NT2/D1 (cell line): ENCODE measurements around the gene HIGD1A.
A peak's percentile ranks its signal among the peaks of the same experiment; 100 is the strongest.

Source experiments
- DNase-seq: peaks from one replicate; pipeline ENCODE4 v3.0.0-alpha.2; 2011; ENCODE audit warnings: low read depth, low spot score
- H3K27me3 ChIP-seq: 2 replicates; pipeline ENCODE4 v1.6.0; 2011; ENCODE audit warnings: mild to moderate bottlenecking; ENCODE audit not compliant: insufficient read length, insufficient read depth
- H3K36me3 ChIP-seq: 2 replicates; pipeline ENCODE4 v1.6.1; 2011; ENCODE audit warnings: mild to moderate bottlenecking, low read length, mixed read lengths; ENCODE audit not compliant: insufficient read depth, insufficient read length
- H3K4me1 ChIP-seq: 2 replicates; pipeline ENCODE4 v1.5.1; 2011; ENCODE audit not compliant: insufficient read depth, insufficient read length
- H3K4me3 ChIP-seq: 2 replicates; pipeline ENCODE4 v1.5.1; 2011; ENCODE audit warnings: low read depth; ENCODE audit not compliant: insufficient read length
- H3K9ac ChIP-seq: 2 replicates; pipeline ENCODE4 v1.6.0; 2011; ENCODE audit warnings: low read depth; ENCODE audit not compliant: insufficient read length
- H3K9me3 ChIP-seq: 2 replicates; pipeline ENCODE4 v1.5.1; 2011; ENCODE audit warnings: mild to moderate bottlenecking, low read length; ENCODE audit not compliant: insufficient read depth
- SUZ12 ChIP-seq: IDR thresholded peaks from 2 replicates; pipeline ENCODE4 v1.6.1; 2011; ENCODE audit not compliant: insufficient read length, insufficient read depth; ENCODE audit errors: extremely low read depth
- YY1 ChIP-seq: IDR thresholded peaks from 2 replicates; pipeline ENCODE4 v1.6.1; 2011; ENCODE audit not compliant: insufficient read length, insufficient read depth
- ZNF274 ChIP-seq: IDR thresholded peaks from 2 replicates; pipeline ENCODE4 v1.6.1; 2011; ENCODE audit warnings: mild to moderate bottlenecking, low read depth, low read length

The HIGD1A gene

DNA sequence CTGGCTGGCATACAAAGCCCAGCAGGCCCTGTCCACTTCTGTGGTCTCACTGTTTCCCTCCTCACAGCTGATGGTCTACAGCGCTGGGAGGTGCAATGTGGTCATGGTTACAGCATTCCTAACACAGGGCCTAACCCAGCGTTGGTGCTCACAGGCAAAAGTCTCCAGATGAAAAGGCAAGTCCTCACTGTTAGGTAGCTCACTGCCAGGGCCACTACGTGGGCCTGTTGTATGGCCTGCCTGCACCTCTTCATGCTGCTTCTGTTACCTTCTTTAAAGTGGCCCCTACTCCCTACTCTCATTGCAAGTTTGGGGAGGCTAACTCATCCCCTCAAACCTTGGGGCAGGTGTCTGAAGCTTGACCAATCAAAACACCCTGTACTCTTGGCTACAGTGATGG is 62.5 kb downstream of the HIGD1A start:
- Histone ChIP-seq H3K36me3 (no peaks in the 10 kb centered on the region), H3K4me3 (no peak overlapping the region), H3K9me3 (no peaks in the 10 kb centered on the region), H3K4me1 (peaks cover 8% of the 10 kb centered on the region), H3K9ac (no peak overlapping the region), H3K27me3 (peaks cover 2% of the 10 kb centered on the region)
- DNase-seq = no peak
- no peak for TF ChIP-seq YY1
- TF ChIP-seq ZNF274 = no peak
- no peak for TF ChIP-seq SUZ12

DNA sequence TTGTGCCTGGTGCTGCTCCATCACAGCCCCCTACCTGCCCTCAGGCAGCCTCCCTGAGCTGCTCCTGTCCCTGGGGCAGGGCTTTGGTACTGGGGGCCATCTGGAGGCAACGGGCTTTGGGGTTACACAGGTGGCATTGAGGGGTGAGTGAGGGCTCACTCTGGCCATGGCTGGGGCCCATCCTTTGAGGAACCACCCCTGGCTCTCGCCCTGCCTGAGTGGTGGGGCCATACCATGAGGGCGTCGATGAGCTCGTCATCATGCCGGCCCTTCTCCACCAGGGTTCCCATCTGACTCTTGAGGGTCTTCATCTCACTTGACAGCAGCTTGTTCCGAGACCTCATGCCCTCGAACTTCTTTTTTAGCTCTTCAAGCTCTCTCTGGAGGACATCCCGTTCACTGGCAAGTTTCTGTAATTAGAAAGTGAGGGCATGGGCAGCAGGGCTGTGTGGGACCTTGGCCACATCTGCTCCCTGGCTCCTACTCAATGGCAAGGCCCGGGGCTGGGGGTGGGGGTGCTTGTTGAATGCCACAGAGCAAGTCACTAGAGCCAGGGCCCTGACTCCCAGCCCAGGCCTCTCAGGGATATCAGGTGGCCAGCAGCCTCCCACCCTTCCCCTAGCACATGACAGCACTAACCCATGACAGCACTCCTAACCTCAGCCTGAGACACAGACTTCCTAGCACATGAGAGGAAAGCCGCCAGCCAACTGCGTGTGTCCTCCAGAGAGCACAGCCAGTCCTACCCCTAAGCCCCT is 64.7 kb downstream of the HIGD1A start:
- no peaks in the 10 kb centered on the region for H3K9me3 ChIP-seq
- H3K9ac ChIP-seq = no peak overlapping the region
- peaks cover 20% of the 10 kb centered on the region for H3K4me1 ChIP-seq
- H3K36me3 ChIP-seq = no peaks in the 10 kb centered on the region
- H3K4me3 ChIP-seq = no peak overlapping the region
- TF ChIP-seq YY1 = no peak
- no peak for TF ChIP-seq ZNF274
- no peak for TF ChIP-seq SUZ12
- peaks cover 2% of the 10 kb centered on the region for H3K27me3 ChIP-seq
- DNase-seq = no peak

DNA sequence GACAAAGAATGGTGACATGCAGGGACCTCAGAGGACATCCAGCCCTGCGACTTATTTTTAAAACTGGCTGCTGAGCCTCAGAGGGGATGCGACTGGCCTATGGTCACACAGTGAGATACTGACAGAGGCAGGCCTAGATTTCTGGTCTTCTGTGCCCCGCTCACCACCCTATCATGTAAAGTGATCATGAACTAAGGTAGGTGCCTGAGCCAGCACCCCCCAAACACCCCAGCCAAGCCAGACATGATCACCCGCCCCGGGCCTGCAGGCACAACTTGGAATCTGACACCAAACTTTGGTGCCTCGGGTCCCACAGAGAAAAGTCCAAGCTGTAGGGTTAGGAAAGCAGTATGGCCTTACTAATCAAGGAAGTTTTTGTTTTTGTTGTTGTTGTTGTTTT is 67.8 kb downstream of the HIGD1A start:
- Histone ChIP-seq H3K36me3 (no peaks in the 10 kb centered on the region), H3K27me3 (no peaks in the 10 kb centered on the region), H3K9me3 (no peaks in the 10 kb centered on the region), H3K4me1 (peaks cover 45% of the 10 kb centered on the region), H3K4me3 (no peak overlapping the region), H3K9ac (no peak overlapping the region)
- TF ChIP-seq SUZ12 = no peak
- no peak for TF ChIP-seq ZNF274
- no peak for TF ChIP-seq YY1
- no peak for DNase-seq

DNA sequence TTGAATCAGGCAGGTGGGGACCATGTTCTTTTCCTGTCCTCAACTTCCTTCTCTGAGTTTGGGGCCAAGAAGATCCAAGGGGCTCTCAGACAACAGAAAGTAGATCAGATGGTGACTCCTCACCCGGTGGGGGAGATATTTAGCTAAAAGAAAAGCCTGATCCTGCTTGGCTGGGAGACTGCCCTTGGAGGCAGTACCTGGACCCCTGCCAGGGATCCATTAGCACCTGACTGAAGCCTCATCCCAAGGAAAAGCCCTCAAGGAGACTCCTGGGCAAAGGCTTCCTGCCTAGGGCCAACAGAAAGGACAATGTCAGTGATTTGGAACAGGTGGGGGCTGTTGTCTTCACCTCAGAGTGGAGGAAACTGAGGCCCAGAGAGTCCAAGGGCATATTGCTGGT is 68.2 kb downstream of the HIGD1A start:
- Histone ChIP-seq H3K27me3 (no peaks in the 10 kb centered on the region), H3K4me1 (peaks cover 45% of the 10 kb centered on the region), H3K4me3 (no peak overlapping the region), H3K36me3 (no peaks in the 10 kb centered on the region), H3K9ac (no peak overlapping the region), H3K9me3 (no peaks in the 10 kb centered on the region)
- no peak for DNase-seq
- no peak for TF ChIP-seq YY1
- no peak for TF ChIP-seq SUZ12
- no peak for TF ChIP-seq ZNF274

DNA sequence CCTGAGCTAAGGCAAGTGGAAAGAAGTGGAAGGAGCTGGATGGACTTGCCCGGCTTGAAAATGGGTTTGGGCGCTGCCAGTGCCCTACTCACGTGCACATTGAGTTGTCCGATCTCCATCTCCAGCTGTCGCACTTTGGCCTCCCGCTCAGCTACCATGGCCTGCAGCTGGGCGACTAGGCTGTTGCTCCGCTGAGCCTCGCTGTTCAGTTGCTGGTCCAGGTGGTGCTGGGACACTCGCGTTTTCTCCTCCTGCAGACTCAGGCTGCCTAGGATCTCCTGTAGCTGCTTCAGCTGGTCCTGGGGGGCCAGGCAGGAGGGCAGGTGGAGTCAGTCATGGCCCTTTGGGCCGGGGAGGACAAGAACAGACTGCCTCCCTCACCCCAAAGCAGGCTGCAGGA is 68.7 kb downstream of the HIGD1A start:
- peaks cover 45% of the 10 kb centered on the region for H3K4me1 ChIP-seq
- H3K4me3 ChIP-seq = no peak overlapping the region
- no peak for DNase-seq
- peak overlapping the region; percentile 23 for H3K9ac ChIP-seq
- no peaks in the 10 kb centered on the region for H3K9me3 ChIP-seq
- TF ChIP-seq ZNF274 (no peak), YY1 (no peak)
- H3K36me3 ChIP-seq = no peaks in the 10 kb centered on the region
- no peaks in the 10 kb centered on the region for H3K27me3 ChIP-seq

DNA sequence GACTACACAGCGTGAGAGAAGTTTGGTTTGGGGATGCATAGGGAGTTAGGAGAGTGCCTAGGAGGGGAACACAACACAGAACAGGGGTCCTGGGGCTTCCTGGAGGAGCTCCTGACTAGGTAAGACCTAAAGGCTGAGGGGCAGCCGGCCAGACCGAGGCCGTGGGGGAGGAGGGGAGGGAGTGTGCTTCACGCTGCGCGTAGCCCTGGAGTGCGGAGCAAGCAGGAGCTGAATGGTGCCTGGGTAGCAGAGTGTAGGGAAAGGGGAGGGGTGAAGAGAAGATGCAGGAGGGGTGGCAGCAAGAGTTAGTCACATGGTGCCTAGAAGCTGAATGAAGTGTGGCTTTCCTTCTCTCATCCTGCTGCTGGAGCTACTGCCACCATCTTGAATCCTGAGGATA is 69.3 kb downstream of the HIGD1A start:
- no peak overlapping the region for H3K9ac ChIP-seq
- peaks cover 44% of the 10 kb centered on the region for H3K4me1 ChIP-seq
- no peak overlapping the region for H3K4me3 ChIP-seq
- no peaks in the 10 kb centered on the region for H3K36me3 ChIP-seq
- DNase-seq = no peak
- no peaks in the 10 kb centered on the region for H3K27me3 ChIP-seq
- H3K9me3 ChIP-seq = no peaks in the 10 kb centered on the region
- no peak for TF ChIP-seq YY1
- no peak for TF ChIP-seq SUZ12
- no peak for TF ChIP-seq ZNF274

DNA sequence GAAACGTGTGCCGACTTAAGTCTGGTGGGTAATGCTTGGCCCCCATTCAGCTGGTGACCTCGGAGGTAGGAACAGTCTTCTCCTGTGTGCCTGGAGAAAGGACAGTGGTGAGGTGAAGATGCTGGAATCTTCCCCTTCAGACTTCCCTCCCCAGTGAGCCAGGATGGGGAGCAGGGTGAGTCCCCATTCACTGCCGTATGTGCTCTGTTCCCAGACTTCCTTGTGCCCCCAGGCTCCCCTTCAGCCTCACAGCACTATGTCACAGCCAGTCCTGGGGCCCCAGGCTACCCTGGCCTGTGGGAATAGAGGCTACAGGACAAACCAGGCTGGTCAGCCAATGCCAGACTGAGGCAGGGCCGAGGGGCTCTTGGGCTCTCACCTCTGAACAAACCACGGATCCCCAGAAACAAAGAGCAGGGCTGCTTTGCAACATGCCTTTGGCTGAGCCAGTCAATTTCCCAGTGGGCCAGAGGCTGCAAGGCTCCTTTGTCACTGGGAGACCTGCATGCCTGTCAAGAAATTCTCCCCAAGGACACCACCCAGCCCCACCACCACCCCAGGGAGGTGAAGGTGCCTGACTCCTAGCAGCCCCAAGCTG is 69.9 kb downstream of the HIGD1A start:
- no peaks in the 10 kb centered on the region for H3K9me3 ChIP-seq
- no peak overlapping the region for H3K4me3 ChIP-seq
- no peaks in the 10 kb centered on the region for H3K36me3 ChIP-seq
- no peaks in the 10 kb centered on the region for H3K27me3 ChIP-seq
- H3K9ac ChIP-seq = no peak overlapping the region
- DNase-seq = no peak
- no peak for TF ChIP-seq YY1
- no peak for TF ChIP-seq SUZ12
- TF ChIP-seq ZNF274 = no peak
- peaks cover 42% of the 10 kb centered on the region for H3K4me1 ChIP-seq
